H1 (cell line): ENCODE results near the gene MMP21. TPM values are rescaled to one million over a fixed set of nuclear protein-coding genes. Genes with fewer than 3 reads are reported as not detected.

Experiments
- CTCF ChIA-PET: fragments of 300-600 bp; sonication (Branson Sonifier 250); formaldehyde crosslinking; loops from one replicate; lab custom pipeline; 2021; ENCODE audit not compliant: partially characterized antibody; lab: Charles Lee
- POLR2A ChIA-PET: fragments of 300-600 bp; sonication (Branson Sonifier 250); formaldehyde crosslinking; loops from one replicate; lab custom pipeline; 2021; ENCODE audit warnings: inconsistent platforms; ENCODE audit not compliant: partially characterized antibody; lab: Charles Lee
- DNase-seq, 2 experiments: peaks; one replicate each; pipeline versions ENCODE4 v3.0.0 to v3.0.0-alpha.2; 2010 to 2022; ENCODE audit warnings: low spot score in 2 of 2, low read depth in 1 of 2, mixed read lengths in 1 of 2
- FAIRE-seq: peaks from 2 replicates; lab custom pipeline; 2011; peaks lifted over from hg19 to GRCh38; lab: Jason Lieb, UNC
- H2AFZ ChIP-seq: 2 replicates; pipeline ENCODE4 v1.8.1; 2012; ENCODE audit warnings: low read length, inconsistent platforms
- H2AK5ac ChIP-seq: 2 replicates; pipeline ENCODE4 v1.6.1; 2013; ENCODE audit warnings: low read depth, low read length
- H2BK120ac ChIP-seq: replicated peaks from 2 replicates; pipeline ENCODE3; 2013; ENCODE audit warnings: low read depth, low read length, inconsistent platforms
- H2BK12ac ChIP-seq: 2 replicates; pipeline ENCODE4 v1.6.1; 2013; ENCODE audit warnings: low read depth, low read length
- H2BK15ac ChIP-seq: 2 replicates; pipeline ENCODE4 v1.6.1; 2013; ENCODE audit warnings: low read length
- H2BK20ac ChIP-seq: 2 replicates; pipeline ENCODE4 v1.6.1; 2013; ENCODE audit warnings: low read length
- H2BK5ac ChIP-seq: 2 replicates; pipeline ENCODE4 v1.6.1; 2013; ENCODE audit warnings: low read depth, low read length
- H3K14ac ChIP-seq: 2 replicates; pipeline ENCODE4 v1.6.1; 2013; ENCODE audit warnings: inconsistent platforms; ENCODE audit not compliant: insufficient read length
- H3K18ac ChIP-seq: 2 replicates; pipeline ENCODE4 v1.6.1; 2013; ENCODE audit warnings: low read length; ENCODE audit errors: extremely low read depth
- H3K23ac ChIP-seq: 2 replicates; pipeline ENCODE4 v1.6.1; 2013; ENCODE audit warnings: inconsistent platforms; ENCODE audit not compliant: insufficient read length
- H3K23me2 ChIP-seq: 2 replicates; pipeline ENCODE4 v1.6.1; 2013; ENCODE audit warnings: low read depth, low read length
- H3K27ac ChIP-seq: 2 replicates; pipeline ENCODE4 v1.6.1; 2011; ENCODE audit warnings: low read depth, low read length, inconsistent platforms
- H3K27me3 ChIP-seq, 4 experiments: replicated peaks in 1 of 4; 1 replicate in 1 of 4; 2 replicates in 3 of 4; pipeline versions ENCODE4 v1.6.1 to v1.8.1; 2011 to 2013; ENCODE audit warnings: low read length in 3 of 4, mild to moderate bottlenecking in 3 of 4, inconsistent platforms in 2 of 4, mixed read lengths in 2 of 4, moderate library complexity in 1 of 4; ENCODE audit not compliant: control insufficient read depth in 3 of 4, insufficient read depth in 3 of 4; ENCODE audit errors: extremely low read depth in 1 of 4
- H3K36me3 ChIP-seq, 4 experiments: 2 replicates each; pipeline versions ENCODE4 v1.6.1 to v1.8.1; 2011 to 2013; ENCODE audit warnings: mild to moderate bottlenecking in 4 of 4, low read length in 3 of 4, moderate library complexity in 2 of 4, control low read depth in 1 of 4, inconsistent platforms in 1 of 4; ENCODE audit not compliant: insufficient read depth in 4 of 4, control insufficient read depth in 2 of 4
- H3K4ac ChIP-seq: replicated peaks from 2 replicates; pipeline ENCODE3; 2013; ENCODE audit warnings: low read length, low read depth, mixed read lengths, inconsistent platforms; ENCODE audit not compliant: insufficient read length
- H3K4me1 ChIP-seq, 4 experiments: replicated peaks in 1 of 4; 1 replicate in 1 of 4; 2 replicates in 3 of 4; pipeline versions ENCODE4 v1.6.1 to v1.8.1; 2011 to 2013; ENCODE audit warnings: low read length in 3 of 4, inconsistent platforms in 2 of 4, mixed read lengths in 1 of 4; ENCODE audit not compliant: insufficient read depth in 4 of 4, control insufficient read depth in 3 of 4
- H3K4me2 ChIP-seq, 2 experiments: 2 replicates each; pipeline versions ENCODE4 v1.6.1 to v1.8.1; 2011 to 2013; ENCODE audit warnings: low read depth in 2 of 2, low read length in 2 of 2, control low read depth in 1 of 2, inconsistent platforms in 1 of 2, mild to moderate bottlenecking in 1 of 2; ENCODE audit not compliant: insufficient read depth in 1 of 2
- H3K4me3 ChIP-seq, 4 experiments: fragments of 200-600, 300-600 bp in 1 of 4; sonication (generic), shearing (Covaris generic), sonication (Bioruptor Twin) in 1 of 4; 2 replicates each; pipeline versions ENCODE4 v1.5.1 to v1.8.1; 2011 to 2016; ENCODE audit warnings: low read length in 4 of 4, low read depth in 3 of 4, control low read depth in 2 of 4, inconsistent platforms in 2 of 4, mild to moderate bottlenecking in 2 of 4, mixed read lengths in 1 of 4, moderate library complexity in 1 of 4; ENCODE audit not compliant: insufficient read depth in 2 of 4; ENCODE audit errors: extremely low read depth in 1 of 4
- H3K56ac ChIP-seq: replicated peaks from 2 replicates; pipeline ENCODE3; 2013; ENCODE audit warnings: low read depth, mild to moderate bottlenecking, mixed read lengths, low read length, inconsistent platforms; ENCODE audit not compliant: insufficient read length
- H3K79me1 ChIP-seq: 2 replicates; pipeline ENCODE4 v1.6.1; 2013; ENCODE audit warnings: low read depth, low read length, control low read depth
- H3K79me2 ChIP-seq, 2 experiments: 2 replicates each; pipeline versions ENCODE4 v1.6.1 to v1.8.1; 2012 to 2013; ENCODE audit warnings: low read length in 2 of 2, mild to moderate bottlenecking in 2 of 2, inconsistent platforms in 1 of 2; ENCODE audit not compliant: insufficient read depth in 2 of 2, control insufficient read depth in 1 of 2
- H3K9ac ChIP-seq, 4 experiments: replicated peaks in 1 of 4; 1 replicate in 1 of 4; 2 replicates in 3 of 4; pipeline versions ENCODE4 v1.6.1 to v1.8.1; 2011 to 2013; ENCODE audit warnings: low read depth in 3 of 4, low read length in 3 of 4, control low read depth in 2 of 4, mild to moderate bottlenecking in 2 of 4, moderate library complexity in 2 of 4, inconsistent platforms in 1 of 4; ENCODE audit errors: extremely low read depth in 1 of 4
- H3K9me3 ChIP-seq, 2 experiments: 2 replicates each; pipeline versions ENCODE4 v1.6.1 to v1.8.1; 2012 to 2013; ENCODE audit warnings: mild to moderate bottlenecking in 2 of 2, moderate library complexity in 2 of 2, control low read depth in 1 of 2, inconsistent platforms in 1 of 2, low read depth in 1 of 2, low read length in 1 of 2, mixed read lengths in 1 of 2; ENCODE audit not compliant: insufficient read depth in 2 of 2
- H4K20me1 ChIP-seq, 2 experiments: replicated peaks in 1 of 2; 2 replicates each; pipeline versions ENCODE3 to v1.8.1; 2011 to 2013; ENCODE audit warnings: inconsistent platforms in 2 of 2, low read length in 2 of 2, mild to moderate bottlenecking in 1 of 2; ENCODE audit not compliant: insufficient read depth in 2 of 2, control insufficient read depth in 1 of 2
- H4K5ac ChIP-seq: 2 replicates; pipeline ENCODE4 v1.6.1; 2013; ENCODE audit warnings: low read length, low read depth, mixed read lengths, inconsistent platforms; ENCODE audit not compliant: insufficient read length
- H4K8ac ChIP-seq: 2 replicates; pipeline ENCODE4 v1.8.0; 2013; ENCODE audit warnings: mild to moderate bottlenecking, moderate library complexity, low read length, inconsistent platforms; ENCODE audit not compliant: insufficient read depth; ENCODE audit errors: extremely low read depth
- H4K91ac ChIP-seq: replicated peaks from 2 replicates; pipeline ENCODE3; 2013; ENCODE audit warnings: low read length, mixed read lengths, inconsistent platforms; ENCODE audit not compliant: insufficient read length
- BACH1 ChIP-seq: IDR thresholded peaks from 2 replicates; pipeline ENCODE4 v1.6.1; 2012; ENCODE audit warnings: low read length, improper control_type of control experiment
- BCL11A ChIP-seq, 2 experiments: IDR thresholded peaks; one replicate each; pipeline ENCODE4 v1.6.1; 2011; ENCODE audit warnings: low read depth in 2 of 2, low read length in 2 of 2, mild to moderate bottlenecking in 2 of 2
- CBX5 ChIP-seq: fragments of 300-800, 300-1000 bp; sonication (generic); IDR thresholded peaks from 2 replicates; pipeline ENCODE4 v1.7.1; 2016; ENCODE audit warnings: antibody characterized with exemption, low read length, low read depth
- CHD2 ChIP-seq: IDR thresholded peaks from 2 replicates; pipeline ENCODE4 v1.6.1; 2012; ENCODE audit warnings: low read length, improper control_type of control experiment
- EZH2 ChIP-seq: fragments of 200-600 bp; sonication (generic); IDR thresholded peaks from 2 replicates; pipeline ENCODE4 v1.7.1; 2012; ENCODE audit warnings: low read depth, mild to moderate bottlenecking, moderate library complexity, low read length, inconsistent platforms; ENCODE audit not compliant: severe bottlenecking
- KDM1A ChIP-seq: fragments of 200-600, 300-600 bp; sonication (generic); IDR thresholded peaks from 2 replicates; pipeline ENCODE4 v1.7.1; 2016; ENCODE audit warnings: mild to moderate bottlenecking, low read length, borderline replicate concordance
- KDM5A ChIP-seq: fragments of 200-600 bp; IDR thresholded peaks from 2 replicates; pipeline ENCODE4 v1.7.1; 2012; ENCODE audit warnings: mild to moderate bottlenecking, low read length, inconsistent platforms, mixed read lengths
- NRF1 ChIP-seq: IDR thresholded peaks from 2 replicates; pipeline ENCODE4 v1.6.1; 2011; ENCODE audit warnings: mild to moderate bottlenecking, low read depth, low read length, improper control_type of control experiment
- POLR2A ChIP-seq, 2 experiments: IDR thresholded peaks; 1 replicate in 1 of 2; 2 replicates in 1 of 2; pipeline ENCODE4 v1.6.1; 2011; ENCODE audit warnings: low read depth in 2 of 2, low read length in 2 of 2, mild to moderate bottlenecking in 2 of 2; ENCODE audit errors: control extremely low read depth in 1 of 2
- SIRT6 ChIP-seq: IDR thresholded peaks from one replicate; pipeline ENCODE4 v1.7.1; 2012; ENCODE audit warnings: low read length, inconsistent platforms
- SP2 ChIP-seq: IDR thresholded peaks from 2 replicates; pipeline ENCODE4 v1.6.1; 2012; ENCODE audit warnings: mild to moderate bottlenecking, low read length, inconsistent platforms
- SRF ChIP-seq: IDR thresholded peaks from 2 replicates; pipeline ENCODE4 v1.6.1; 2011; ENCODE audit warnings: mild to moderate bottlenecking, low read depth, low read length, moderate library complexity
- TAF1 ChIP-seq: IDR thresholded peaks from 2 replicates; pipeline ENCODE4 v1.6.1; 2011; ENCODE audit warnings: mild to moderate bottlenecking, low read depth, low read length
- TBP ChIP-seq: IDR thresholded peaks from 2 replicates; pipeline ENCODE4 v1.6.1; 2011; ENCODE audit warnings: low read depth, low read length, improper control_type of control experiment
- WGBS, 2 experiments: shearing (Covaris generic) in 1 of 2; methylation state at CpG; one replicate each; pipeline versions ENCODE4 v1.1.6 to v1.1.7; 2013 to 2015; ENCODE audit warnings: low lambda C conversion rate in 2 of 2, mixed read lengths in 2 of 2, inconsistent platforms in 1 of 2, low coverage in 1 of 2, missing lambda C conversion rate in 1 of 2; ENCODE audit not compliant: insufficient replicate concordance in 2 of 2, insufficient coverage in 1 of 2, insufficient read length in 1 of 2; ENCODE audit errors: extremely low coverage in 1 of 2, missing lambda C conversion rate in 1 of 2; 5-methylcytosine and 5-hydroxymethylcytosine counted together
- polyA plus RNA-seq, 7 experiments: library from polyadenylated mRNA; depleted of rRNA in 3 of 7; stranded (reverse) in 5 of 7; unstranded in 2 of 7; fragments of >200 nt in 5 of 7; fragments of 200-250 nt in 2 of 7; gene quantifications; 1 replicate in 5 of 7; 2 replicates in 1 of 7; 4 replicates in 1 of 7; pipeline versions ENCODE4 v1.2.1 to v1.2.3, GENCODE V29; 2011 to 2013; ENCODE audit warnings: missing spikeins in 2 of 7, mixed read lengths in 2 of 7
- total RNA-seq: library from RNA; stranded (reverse); fragmentation: NEBNext Ultra II Directional; extraction: Animal tissue kit (Norgen Biotek cat#: 25700); gene quantifications from 2 replicates; pipeline ENCODE4 v1.2.1, GENCODE V29; 2021

Gene MMP21
- total and polyA plus RNA-seq, 2 of the 8 experiments (the other 6 are each of a cell fraction or from before 2014, with no cell fraction given) = not detected

DNA sequence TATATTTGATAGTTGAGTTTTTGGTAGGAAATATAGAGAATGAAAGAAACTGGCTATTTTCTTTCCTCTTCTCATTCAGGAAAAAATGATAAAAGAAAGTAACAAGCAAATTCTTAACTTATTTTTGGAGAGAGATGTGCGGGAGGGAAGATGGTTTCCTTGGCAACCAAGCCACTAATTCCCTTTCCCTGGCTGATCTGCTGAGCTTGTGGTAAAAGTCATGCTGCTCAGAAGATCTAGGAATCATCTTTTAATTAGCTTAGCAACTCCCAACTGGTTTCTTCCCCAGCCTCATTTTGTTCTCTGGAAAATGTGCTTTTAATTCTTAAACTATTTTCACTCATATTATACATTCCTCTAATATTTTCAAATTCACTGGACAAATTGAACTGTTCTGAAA is 35.6 kb upstream of the MMP21 start:
- Histone ChIP-seq H3K56ac (no peak overlapping the region), H4K91ac (no peak overlapping the region), H3K79me2 (no peaks in the 10 kb centered on the region), H2BK5ac (no peak overlapping the region), H2BK15ac (no peak overlapping the region), H4K5ac (no peak overlapping the region), H3K18ac (no peak overlapping the region), H3K79me1 (no peaks in the 10 kb centered on the region), H3K23me2 (no peaks in the 10 kb centered on the region), H3K4ac (no peak overlapping the region), H3K4me1 (no peaks in the 10 kb centered on the region), H3K27me3 (no peaks in the 10 kb centered on the region), H3K23ac (no peak overlapping the region), H2BK12ac (no peak overlapping the region), H3K36me3 (peaks cover 2 to 41% (median 24%) of the 10 kb centered on the region in 4 experiments; a peak in 6 of 8 replicates), H4K20me1 (peaks cover 0 to under 1% of the 10 kb centered on the region in 2 experiments), H3K9me3 (no peaks in the 10 kb centered on the region), H3K14ac (no peak overlapping the region), H2AK5ac (no peak overlapping the region), H3K4me2 (no peak overlapping the region), H2BK120ac (no peak overlapping the region), H3K9ac (no peak overlapping the region), H4K8ac (no peak overlapping the region), H2AFZ (no peak overlapping the region), H3K27ac (no peak overlapping the region), H2BK20ac (no peak overlapping the region), H3K4me3 (no peak overlapping the region)
- ChIA-PET CTCF (no interaction called here), POLR2A (interaction anchor here (1.5 kb wide), 1 partner anchor 10 kb away, joined by 4 read pairs; no protein-coding TSS in a partner anchor)
- no peak for DNase-seq
- no peak for FAIRE-seq
- WGBS, 2 experiments = 88% methylated on average over 1 of the region's 1 CpG; no CpG with 5 or more reads in 1 of the 2 experiments
- TF ChIP-seq TBP (no peak), SRF (no peak), TAF1 (no peak), SP2 (no peak), SIRT6 (no peak), CHD2 (no peak), POLR2A (IDR thresholded peaks at IDR 0.05; ENCODE audit: control extremely low read depth in 1 of 2, low read depth in 2 of 2, low read length in 2 of 2) (no peak), KDM5A (no peak), BACH1 (no peak), CBX5 (no peak), NRF1 (no peak), EZH2 (no peak), KDM1A (no peak), BCL11A (IDR thresholded peaks at IDR 0.05; ENCODE audit: low read depth in 2 of 2, low read length in 2 of 2) (no peak)
